Ramos (cell line): ENCODE results near the gene HPS1.

ENCODE experiments used
- in situ Hi-C: fragments of 300-500 bp; cut with MboI; formaldehyde crosslinking; loops from one replicate; pipeline ENCODE4 v1.14.3; 2022; ENCODE audit warnings: low sequenced_read_pairs; ENCODE audit not compliant: unreplicated experiment

HPS1 gene

DNA sequence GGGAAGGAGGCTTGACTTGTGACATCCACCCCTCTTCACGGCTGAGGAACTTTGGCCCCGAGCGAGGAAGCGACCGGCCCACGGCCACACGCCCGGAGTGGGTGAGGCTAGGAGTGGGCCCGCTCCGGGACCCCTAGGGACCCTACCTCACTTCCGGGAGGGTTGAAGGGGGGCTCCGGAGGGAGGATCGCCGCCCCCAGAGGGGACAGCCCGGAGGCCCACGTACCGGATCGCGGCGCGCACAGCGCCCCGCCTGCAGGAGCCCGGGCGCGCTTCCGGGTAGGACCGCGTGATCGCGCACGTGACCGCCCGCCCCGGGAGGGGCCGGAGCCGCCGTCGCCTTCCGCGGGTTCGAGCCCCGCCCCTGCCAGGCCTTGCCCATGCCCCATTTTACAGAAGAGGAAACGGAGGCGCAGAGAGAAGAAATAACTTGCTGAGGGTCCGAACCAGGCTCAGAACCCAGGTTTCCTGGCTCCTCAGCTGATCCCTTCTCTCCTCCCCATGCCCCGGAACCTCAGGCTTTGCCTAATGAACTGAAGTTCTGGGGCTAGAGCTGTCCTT lies at the start of gene HPS1:
Gene HPS1 (minus strand): TSS at position 275 of the 561 bp plus-strand sequence. CDS start 3,695 bp downstream, outside the sequence.
- in situ Hi-C loops, result no loop called here

DNA sequence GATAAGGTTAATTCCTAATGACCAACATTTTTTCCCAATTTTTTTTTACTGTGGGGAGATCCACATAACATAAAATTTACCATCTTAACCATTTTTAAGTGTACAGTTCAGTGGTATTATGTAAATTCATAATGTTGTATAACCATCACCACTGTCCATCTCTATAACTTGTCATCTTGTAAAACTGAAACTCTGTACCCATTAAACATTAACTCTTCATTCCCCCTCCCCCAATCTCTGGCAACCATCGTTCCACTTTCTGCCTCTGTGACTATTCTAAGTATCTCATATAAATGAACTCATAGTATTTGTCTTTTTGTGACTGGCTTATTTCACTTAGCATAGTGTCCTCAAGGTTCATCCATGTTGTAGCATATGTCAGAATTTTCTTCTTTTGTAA lies 46.0 kb upstream of the HPS1 start:
- in situ Hi-C loops, result no loop called here

DNA sequence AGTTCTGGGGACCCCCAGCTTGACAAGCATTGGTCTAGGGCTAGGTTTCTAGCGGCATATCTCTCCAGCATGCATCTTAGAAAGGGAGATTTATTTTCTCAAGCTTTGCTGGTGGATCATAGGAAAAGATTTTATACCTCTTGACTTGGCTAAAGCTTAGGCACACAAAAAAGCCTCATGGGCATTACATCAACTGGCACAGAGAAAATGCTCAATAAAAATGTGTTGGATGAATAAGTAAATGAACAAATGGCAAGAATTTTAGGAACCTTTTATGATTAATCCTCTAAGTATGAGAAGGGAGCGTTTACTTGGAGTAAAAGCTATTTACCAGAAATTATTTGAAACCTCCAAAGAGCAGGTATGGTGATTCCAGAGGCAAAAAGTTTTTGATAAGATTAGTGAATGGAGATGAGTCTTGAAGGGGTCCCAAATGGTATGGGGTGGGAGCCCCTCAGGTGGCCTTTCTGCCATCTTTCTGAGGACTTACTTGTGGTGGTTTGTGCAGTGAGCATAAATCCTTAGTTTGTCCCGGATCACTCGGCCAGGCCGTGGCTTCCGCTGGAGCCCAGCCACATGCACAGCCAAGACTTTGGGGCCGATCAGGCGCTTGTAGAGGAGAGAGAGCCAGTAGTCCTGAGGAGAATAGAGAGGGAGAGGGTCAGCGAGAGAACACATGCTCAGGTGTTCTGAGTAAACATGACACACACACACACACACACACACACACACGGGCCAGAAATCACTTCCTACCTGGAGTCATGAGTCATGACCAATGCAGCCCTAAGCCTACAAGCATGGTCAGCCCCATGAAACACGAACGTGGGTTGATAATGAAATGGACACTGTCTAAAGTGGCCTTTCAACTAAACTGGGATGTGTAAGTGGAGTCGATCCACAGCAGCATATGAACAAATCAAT lies 43.1 kb upstream of the HPS1 start:
- in situ Hi-C loops, result no loop called here

DNA sequence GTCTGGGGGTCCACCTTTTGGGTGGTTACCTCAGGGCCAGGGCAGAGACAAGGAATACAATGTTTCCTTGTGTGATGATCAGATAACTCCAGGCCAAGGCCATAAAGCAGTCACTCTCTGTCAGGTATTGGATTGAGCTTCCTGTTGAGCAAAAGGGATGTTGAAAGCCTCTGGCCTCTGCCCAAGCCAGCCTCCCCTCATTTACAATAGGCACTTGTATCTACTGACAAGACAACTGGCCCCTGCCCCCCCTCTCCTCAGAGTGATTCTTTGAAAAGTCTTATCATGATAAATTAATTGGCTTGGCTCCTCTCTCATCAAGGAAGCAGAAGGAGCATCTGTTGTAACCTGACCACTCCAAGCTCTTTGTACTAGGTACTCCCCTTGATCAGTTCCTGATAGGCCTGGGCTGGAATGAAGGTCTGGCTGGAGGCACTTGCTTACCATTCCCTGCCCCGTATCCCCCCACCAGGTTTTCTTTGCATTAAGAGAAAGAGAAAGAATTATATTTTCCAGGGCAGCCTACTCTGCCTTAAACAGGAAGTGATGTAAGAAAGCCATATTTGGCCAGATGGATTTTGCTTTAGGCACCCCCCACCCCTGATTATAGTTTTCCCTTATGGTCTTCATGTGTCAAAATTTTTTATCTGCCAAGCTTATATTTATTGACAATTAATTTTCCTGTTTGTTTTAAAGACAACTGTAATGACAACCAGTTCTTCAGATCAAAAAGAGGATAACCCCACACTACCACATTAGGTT lies 42.1 kb upstream of the HPS1 start:
- in situ Hi-C loops, result no loop called here

DNA sequence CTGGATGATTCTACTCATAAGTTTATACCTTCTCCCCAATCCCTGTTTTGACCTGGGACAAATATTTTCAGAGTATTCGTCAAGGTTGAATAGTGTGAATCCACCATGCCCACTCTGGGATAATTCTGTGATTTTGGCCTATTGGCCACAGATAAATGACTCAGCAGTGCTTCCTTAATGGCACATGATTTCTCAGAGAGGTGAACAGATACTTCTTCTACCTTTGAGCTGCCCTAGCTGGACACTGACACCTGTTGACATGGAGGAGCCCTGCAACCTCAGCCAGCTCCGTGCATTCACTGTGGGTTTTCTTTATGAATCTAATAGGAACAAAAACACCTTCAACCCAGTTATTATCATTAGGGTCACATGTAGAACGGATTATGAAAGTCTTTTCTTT lies 40.9 kb upstream of the HPS1 start:
- in situ Hi-C loops, result no loop called here

DNA sequence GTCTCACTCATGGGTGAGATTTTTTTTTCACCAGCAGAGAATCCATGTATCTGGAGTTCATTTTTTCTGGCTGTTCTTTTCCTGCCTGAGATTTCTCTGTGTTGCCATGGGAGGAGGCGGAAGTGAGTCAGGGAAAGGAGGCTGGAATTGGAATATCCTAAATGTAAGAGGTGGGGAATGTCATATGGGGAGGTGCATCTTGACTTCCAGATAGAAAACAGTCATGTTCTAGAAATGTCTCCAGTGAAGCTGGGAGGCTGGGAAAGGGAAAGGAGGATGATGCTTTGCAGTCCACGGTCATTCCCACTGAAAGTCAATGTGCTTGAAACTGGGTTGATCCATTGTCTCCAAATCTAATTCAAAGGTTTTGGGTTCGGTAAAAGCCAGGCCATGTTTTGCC lies 39.7 kb upstream of the HPS1 start:
- in situ Hi-C loops, result no loop called here

DNA sequence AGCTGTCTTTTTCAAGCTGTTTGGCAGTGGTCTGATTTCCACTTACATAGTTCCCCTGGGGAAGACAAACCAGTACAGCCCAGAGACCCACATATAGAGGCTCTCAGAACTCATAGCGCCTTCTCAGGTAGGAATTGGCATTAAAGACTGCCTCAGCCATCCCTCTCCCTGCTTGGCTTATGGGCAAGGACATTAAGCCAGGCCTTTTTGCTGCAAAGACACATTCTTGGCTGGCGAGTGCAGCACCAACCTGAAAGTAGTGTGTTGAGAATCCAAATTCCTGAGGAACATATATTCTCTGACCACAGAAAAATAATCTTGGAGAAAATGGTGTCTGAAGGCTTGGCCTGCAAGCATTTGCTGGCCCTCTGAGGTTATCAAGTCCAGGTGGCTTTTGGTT lies 39.2 kb upstream of the HPS1 start:
- in situ Hi-C loops, result no loop called here

DNA sequence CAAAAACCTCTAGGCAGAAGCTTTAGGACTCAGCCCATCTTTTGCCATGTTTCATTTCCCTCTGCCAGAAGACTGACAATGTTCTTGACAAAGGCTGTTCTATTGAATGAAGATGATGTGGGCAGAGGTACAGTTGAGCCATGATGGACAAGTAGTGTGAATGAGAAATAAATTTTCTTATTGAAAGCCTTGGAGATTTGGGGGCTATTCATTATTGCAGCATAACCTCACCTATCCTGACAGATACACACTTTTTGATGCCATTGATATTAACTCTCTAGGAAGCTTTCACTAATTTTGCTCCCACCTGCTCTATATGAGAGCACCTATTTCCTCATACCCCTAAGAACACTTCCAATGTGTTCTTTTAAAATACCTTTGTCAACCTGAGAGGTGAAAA lies 36.9 kb upstream of the HPS1 start:
- in situ Hi-C loops, result no loop called here

DNA sequence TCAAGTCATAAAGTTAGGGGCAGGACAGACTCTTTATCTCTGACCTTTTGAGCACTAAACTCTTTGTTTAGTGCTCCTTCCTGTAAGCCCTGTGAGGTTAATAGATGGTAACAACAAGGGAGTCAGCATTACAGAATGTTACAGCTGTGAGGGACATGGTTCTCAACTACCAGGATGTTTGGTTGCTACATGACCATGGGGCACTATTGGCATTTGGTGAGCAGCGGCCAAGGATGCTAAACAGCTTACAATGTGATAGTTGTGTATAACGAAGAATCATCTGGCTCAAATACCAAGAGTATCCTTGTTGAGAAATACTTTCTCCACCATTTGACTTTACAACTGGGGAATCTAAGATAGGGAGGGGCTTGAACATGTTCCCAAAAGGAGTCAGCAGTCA lies 35.4 kb upstream of the HPS1 start:
- in situ Hi-C loops, result no loop called here

DNA sequence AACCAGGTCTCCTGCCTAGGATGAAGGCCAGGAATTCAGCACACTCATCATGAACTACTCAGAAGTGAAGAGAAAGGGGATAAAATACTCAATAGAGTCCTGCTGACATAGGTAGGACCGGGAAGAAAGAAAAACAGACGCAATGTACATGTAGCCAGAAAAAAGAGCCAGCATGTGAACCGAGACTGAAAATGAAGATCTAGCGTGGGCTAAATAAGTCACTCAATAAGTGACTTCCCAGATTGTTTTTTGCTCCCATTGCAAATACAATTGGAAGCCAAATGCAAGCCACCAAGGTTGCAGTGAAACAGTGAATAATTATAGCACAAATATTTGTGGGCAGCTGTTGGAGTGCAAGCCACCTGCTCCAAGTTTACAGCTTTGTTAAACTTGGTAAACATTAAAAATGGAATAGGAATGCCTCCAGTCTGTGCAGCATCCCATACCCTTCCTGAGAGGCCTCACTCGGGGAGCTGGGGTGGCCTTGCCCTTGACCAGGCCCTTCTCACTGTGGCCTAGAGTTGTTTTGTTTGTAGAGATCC lies 34.7 kb upstream of the HPS1 start:
- in situ Hi-C loops, result no loop called here

DNA sequence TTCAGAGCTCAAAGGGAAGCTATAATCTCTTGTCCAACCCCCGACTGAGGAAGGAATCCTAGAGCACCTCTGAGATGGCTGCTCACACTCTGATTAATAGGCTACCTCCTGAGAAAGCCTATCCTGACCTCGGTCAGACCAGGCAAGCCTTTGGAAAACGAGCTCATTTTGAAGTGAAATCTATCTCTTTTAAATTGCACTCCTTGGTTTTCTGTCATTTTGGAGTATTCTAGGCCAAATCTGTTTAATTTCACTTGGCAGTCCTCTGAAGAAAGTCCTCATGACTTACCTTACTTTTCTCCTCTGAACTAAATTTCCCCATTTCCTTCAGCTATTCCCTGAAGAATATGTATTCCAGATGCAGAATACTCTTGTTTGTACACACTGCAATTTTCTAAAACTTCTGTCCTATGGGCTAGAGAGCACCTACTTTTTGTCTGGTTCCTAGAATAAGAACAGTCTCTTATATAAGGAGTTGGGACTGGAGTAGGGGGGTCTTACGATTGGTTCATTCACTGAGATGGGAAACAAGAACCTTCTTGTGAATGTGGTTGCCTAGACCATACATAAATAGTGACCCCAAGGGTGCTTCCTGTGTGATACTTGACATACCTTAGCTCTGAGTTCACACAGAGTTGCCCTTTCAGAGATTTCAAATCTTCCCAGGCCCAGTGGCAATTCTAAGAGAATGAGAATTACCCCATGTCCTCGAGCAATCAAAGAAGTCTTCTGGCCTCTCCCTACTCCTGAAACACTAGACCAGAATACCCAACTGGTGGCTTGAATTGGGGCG lies 31.9 kb upstream of the HPS1 start:
- in situ Hi-C loops, result no loop called here

DNA sequence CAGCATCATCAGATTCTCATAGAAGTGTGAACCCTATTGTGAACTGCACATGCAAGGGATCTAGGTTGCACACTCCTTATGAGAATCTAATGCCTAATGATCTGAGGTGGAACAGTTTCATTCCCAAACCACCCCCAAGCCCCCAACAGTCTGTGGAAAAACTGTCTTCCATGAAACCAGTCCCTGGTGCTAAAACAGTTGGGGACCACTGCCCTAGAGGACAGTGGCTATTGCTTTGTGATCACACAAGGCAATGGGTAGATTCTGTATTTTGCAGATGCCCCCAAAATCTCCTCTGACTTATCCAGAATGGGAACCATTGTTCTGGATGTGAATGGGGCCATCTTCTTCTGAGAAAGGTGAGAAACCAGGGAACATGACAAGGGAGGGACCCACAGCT lies 31.1 kb upstream of the HPS1 start:
- in situ Hi-C loops, result no loop called here

DNA sequence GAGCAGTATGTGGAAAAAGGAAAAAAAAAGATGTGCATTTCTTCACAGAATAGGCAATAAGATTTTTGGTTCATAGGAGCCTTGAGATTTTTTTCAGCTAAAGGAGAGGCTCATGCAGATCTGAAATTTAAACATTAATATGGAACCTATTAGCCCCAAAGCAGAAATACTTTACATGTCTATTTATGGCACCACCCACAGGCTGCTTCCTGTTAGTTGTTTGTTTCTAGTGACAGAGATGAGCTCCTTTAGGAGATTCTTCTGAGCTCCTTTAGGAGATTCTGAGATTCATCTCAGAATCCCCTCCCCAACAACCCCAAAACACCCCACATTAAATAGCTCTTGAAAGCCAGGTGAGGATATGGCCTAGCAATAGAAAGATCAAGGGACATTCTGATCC lies 27.9 kb upstream of the HPS1 start:
- in situ Hi-C loops, result loop anchor here (25.0 kb wide), 1 partner anchor 763 kb away; the partner anchor contains the start of gene HPSE2

DNA sequence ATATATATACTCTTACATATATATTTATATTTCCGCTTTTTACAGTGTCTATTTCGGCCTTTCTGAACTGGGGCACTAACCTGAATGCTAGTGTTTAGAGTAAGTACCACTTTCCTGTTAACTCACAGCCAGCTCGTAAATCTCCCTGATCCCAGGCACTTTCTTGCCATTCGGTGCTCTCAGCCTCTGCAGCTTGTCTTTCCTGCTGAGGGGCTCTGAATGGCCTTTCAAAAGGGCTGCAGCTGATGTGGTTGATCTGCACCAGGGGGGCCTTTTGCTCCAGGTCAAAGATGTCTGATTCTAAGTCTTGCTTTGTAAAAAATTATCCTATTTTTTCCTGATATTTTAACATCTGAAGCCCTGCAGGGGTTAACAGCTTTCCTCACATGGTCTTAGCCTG lies 25.5 kb upstream of the HPS1 start:
- in situ Hi-C loops, result loop anchor here (25.0 kb wide), 1 partner anchor 765 kb away; the partner anchor contains the start of gene HPSE2

DNA sequence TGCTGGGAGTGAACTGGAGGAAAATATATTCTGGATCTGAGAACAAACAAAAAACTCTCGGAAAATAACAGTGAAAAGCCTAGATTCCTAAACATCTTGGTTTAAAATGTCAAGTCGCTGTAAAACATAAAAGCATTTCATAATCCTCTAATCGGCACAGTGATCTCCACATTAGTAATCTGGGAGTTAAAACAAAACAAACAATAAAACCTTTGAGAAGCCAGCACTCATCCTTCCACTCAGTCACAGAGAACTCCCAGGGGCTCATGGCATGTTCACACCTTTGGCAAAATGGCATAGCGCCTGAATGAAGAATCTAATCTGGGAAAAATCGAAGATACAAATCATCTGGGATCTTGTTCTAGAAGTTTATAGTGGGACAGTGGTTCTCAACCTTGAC lies 24.1 kb upstream of the HPS1 start:
- in situ Hi-C loops, result loop anchor here (25.0 kb wide), 1 partner anchor 766 kb away; the partner anchor contains the start of gene HPSE2

DNA sequence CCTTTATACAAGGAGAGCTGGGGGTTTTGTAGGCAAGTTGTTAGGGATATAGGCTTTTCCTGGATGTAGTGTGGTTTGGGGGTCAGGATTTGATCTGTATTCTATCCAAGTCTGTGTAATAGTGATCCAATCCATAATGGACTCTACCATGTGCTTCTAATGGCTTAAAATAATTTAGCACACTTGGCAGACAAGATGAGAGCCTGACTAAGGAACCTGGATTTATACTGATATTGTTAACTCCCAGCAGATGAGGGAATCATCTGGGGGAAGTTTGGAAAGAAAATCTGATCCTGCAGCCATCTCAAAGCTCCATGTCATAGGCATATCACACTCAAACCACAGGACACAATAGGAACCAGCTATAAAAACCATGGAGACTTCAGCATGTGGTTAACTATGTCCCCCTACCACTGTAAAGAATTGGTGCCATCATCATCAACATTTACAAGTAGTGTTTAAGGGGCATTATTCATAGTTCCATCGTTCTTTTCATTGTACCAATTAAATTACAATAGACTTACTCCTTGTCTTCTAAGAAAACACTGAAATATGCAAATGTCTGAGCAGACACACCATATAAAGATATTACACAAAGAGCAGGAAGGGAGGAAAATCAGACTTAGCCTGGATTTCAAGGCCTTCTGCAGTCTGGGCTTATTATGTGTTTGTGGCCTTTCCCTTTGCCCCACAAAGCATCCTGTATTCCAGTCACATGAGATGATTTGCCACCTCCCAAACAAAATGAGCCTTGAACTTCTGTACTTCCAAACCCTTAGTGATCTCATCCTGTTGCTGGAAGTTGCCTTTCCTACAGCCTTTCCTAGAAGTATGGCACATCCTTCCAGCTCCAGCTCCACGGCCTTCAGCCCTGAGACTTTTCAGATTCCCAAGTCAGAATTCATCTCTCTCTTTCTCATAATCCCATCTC lies 22.5 kb upstream of the HPS1 start:
- in situ Hi-C loops, result loop anchor here (5.0 to 25.0 kb wide), 3 partner anchors 193 to 768 kb away; partner anchors contain the start of gene HPSE2

DNA sequence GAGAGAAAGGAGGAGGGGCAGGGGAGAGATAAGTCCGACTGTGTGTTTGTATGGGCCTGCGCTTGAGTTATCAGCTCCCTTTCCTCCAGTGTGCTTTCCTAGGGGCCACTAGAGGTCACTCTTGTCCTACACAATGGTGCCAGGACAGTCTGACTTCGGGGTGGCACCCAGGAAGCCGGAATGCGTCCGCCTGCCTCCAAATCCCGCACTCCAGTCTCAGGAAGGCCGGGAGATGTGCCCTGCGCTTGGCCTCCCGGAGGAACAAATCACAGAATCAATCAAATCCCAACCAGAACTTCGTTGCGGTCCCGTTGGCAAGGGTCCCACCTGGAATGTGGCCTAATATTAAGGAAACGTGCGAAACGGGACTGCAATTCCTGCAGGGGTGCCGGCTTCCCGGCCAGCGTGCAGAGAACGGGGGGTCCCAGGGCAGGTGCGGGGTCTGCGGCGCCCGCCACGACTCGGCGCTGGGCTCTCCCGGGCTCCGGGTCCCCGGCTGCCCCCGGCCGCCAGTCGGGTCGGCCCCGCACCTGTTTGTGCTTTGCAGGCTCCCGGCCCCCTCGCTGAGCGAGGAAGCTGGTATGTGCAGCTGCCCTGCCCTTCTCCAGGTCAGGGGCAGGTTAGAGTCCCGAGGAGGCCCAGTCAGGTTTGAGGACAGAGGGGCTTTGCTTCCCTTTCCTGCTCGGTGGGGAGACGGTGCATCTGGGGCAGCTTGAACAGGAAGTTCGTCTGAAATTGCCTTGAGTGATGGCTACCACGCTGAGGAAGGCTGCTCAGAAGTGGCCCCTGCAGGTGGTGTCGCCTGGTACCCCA lies 21.0 kb upstream of the HPS1 start:
- in situ Hi-C loops, result loop anchor here (5.0 to 25.0 kb wide), 3 partner anchors 195 to 770 kb away; partner anchors contain the start of gene HPSE2
